ENCODE results near the gene PDLIM1.

The PDLIM1 gene

GRCh38 chr10:95314192-95314918 lies 23.6 kb upstream of the PDLIM1 start:
- DNase-seq (ENCODE audit: low read depth) = no peak

- DNase-seq (ENCODE audit: low read depth) = no peak
These were observed 22.2 kb upstream of the PDLIM1 start for GRCh38 chr10:95312986-95313495.

GRCh38 chr10:95312257-95312656 lies 21.5 kb upstream of the PDLIM1 start:
- no peak for DNase-seq (ENCODE audit: low read depth)

- no peak for DNase-seq (ENCODE audit: low read depth)
These were observed 19.2 kb upstream of the PDLIM1 start for GRCh38 chr10:95309958-95310357.

- DNase-seq (ENCODE audit: low read depth) = peak; percentile 95
These were observed 17.8 kb upstream of the PDLIM1 start for GRCh38 chr10:95308389-95309302.

- no peak for DNase-seq (ENCODE audit: low read depth)
These were observed 16.0 kb upstream of the PDLIM1 start for GRCh38 chr10:95306851-95307250.

- no peak for DNase-seq (ENCODE audit: low read depth)
These were observed 15.5 kb upstream of the PDLIM1 start for GRCh38 chr10:95306318-95306650.

- no peak for DNase-seq (ENCODE audit: low read depth)
These were observed 15.0 kb upstream of the PDLIM1 start for GRCh38 chr10:95305606-95306317.

- no peak for DNase-seq (ENCODE audit: low read depth)
These were observed 14.2 kb upstream of the PDLIM1 start for GRCh38 chr10:95304976-95305375.

- no peak for DNase-seq (ENCODE audit: low read depth)
These were observed 13.7 kb upstream of the PDLIM1 start for GRCh38 chr10:95304463-95304862.

GRCh38 chr10:95303950-95304349 lies 13.1 kb upstream of the PDLIM1 start:
- no peak for DNase-seq (ENCODE audit: low read depth)

- DNase-seq (ENCODE audit: low read depth) = no peak
These were observed 12.7 kb upstream of the PDLIM1 start for GRCh38 chr10:95303535-95303934.

GRCh38 chr10:95300022-95300539 lies 9.3 kb upstream of the PDLIM1 start:
- no peak for DNase-seq (ENCODE audit: low read depth)

- no peak for DNase-seq (ENCODE audit: low read depth)
These were observed 6.6 kb upstream of the PDLIM1 start for GRCh38 chr10:95297402-95297801.

GRCh38 chr10:95296764-95297163 lies 6.0 kb upstream of the PDLIM1 start:
- DNase-seq (ENCODE audit: low read depth) = no peak

GRCh38 chr10:95295031-95295755 lies 4.4 kb upstream of the PDLIM1 start:
- no peak for DNase-seq (ENCODE audit: low read depth)

- no peak for DNase-seq (ENCODE audit: low read depth)
These were observed 2.8 kb upstream of the PDLIM1 start for GRCh38 chr10:95293631-95294030.

GRCh38 chr10:95291365-95292039 lies 699 bp upstream of the PDLIM1 start:
- no peak for DNase-seq (ENCODE audit: low read depth)

GRCh38 chr10:95289921-95290421 lies 832 bp downstream of the PDLIM1 start:
- DNase-seq (ENCODE audit: low read depth) = no peak

GRCh38 chr10:95289003-95289920 lies 1.5 kb downstream of the PDLIM1 start:
- DNase-seq (ENCODE audit: low read depth) = no peak

Measured in GM04503 (cell line).